Measurements from ENCODE around the gene ATN1. TPM values are rescaled to one million over a fixed set of nuclear protein-coding genes. Genes with fewer than 3 reads are reported as not detected.

Gene ATN1
- total RNA-seq, 1 donor from 2014 or later, result 205 TPM

GRCh38 chr12:6987956-6988553 lies 60.3 kb downstream of the ATN1 start:
- Mint-ChIP-seq H3K4me1 (no peaks in the 10 kb centered on the region), H3K4me3 (no peak overlapping the region), H3K36me3 (peaks cover 15% of the 10 kb centered on the region), H3K27me3 (ENCODE audit: low read depth) (no peaks in the 10 kb centered on the region), H3K27ac (peak overlapping the region; percentile 59), H3K9me3 (no peaks in the 10 kb centered on the region)
- no peak for DNase-seq (ENCODE audit: low spot score in 2 of 2, unreplicated experiment in 2 of 2)
- no peak for TF ChIP-seq CTCF (IDR thresholded peaks at IDR 0.05; ENCODE audit: unreplicated experiment)

Small RNAs within 50 kb of the gene (microRNA-seq; reads per million reads assigned to microRNA genes)
- gene MIR141 (1,179 reads per million, percentile 81 among the genes with 10 or more reads in this experiment), gene MIR200C (15,390 reads per million, percentile 97 among the genes with 10 or more reads in this experiment)

Other genes starting within 250 kb of the ATN1 start
- 94.9 to 101 TPM (median 96.3 TPM) in 3 replicates for gene ZNF384, start 238.6 kb upstream of the ATN1 start, total RNA-seq
- 3.7 to 6.0 TPM (median 3.9 TPM) in 3 replicates for gene PIANP, start 227.1 kb upstream of the ATN1 start, total RNA-seq
- 34.1 to 37.6 TPM (median 34.8 TPM) in 3 replicates for gene COPS7A, start 203.9 kb upstream of the ATN1 start, total RNA-seq
- 195 to 203 TPM (median 202 TPM) in 3 replicates for gene MLF2, start 174.8 kb upstream of the ATN1 start, total RNA-seq
- 320 to 338 TPM (median 323 TPM) in 3 replicates for gene PTMS, start 161.6 kb upstream of the ATN1 start, total RNA-seq
- gene LAG3, start 155.4 kb upstream of the ATN1 start, total RNA-seq, result 2.7 to 3.8 TPM (median 3.5 TPM) in 3 replicates
- 2.9 to 3.9 TPM (median 3.8 TPM) in 3 replicates for gene CD4, start 138.4 kb upstream of the ATN1 start, total RNA-seq
- 10.8 to 11.5 TPM (median 11.0 TPM) in 3 replicates for gene GPR162, start 106.1 kb upstream of the ATN1 start, total RNA-seq
- gene P3H3, start 99.6 kb upstream of the ATN1 start, total RNA-seq, result 80.7 to 86.2 TPM (median 83.8 TPM) in 3 replicates
- 22.9 to 24.3 TPM (median 23.0 TPM) in 3 replicates for gene GNB3, start 87.0 kb upstream of the ATN1 start, total RNA-seq
- gene CDCA3, start 76.7 kb upstream of the ATN1 start, total RNA-seq, result 11.9 to 18.6 TPM (median 14.3 TPM) in 3 replicates
- 119 to 126 TPM (median 122 TPM) in 3 replicates for gene USP5, start 75.8 kb upstream of the ATN1 start, total RNA-seq
- gene TPI1, start 60.4 kb upstream of the ATN1 start, total RNA-seq, result 473 to 488 TPM (median 484 TPM) in 3 replicates
- gene SPSB2, start 54.7 kb upstream of the ATN1 start, total RNA-seq, result 2.4 to 4.1 TPM (median 2.9 TPM) in 3 replicates
- 11.6 to 14.4 TPM (median 13.4 TPM) in 3 replicates for gene LRRC23, start 23.1 kb upstream of the ATN1 start, total RNA-seq
- 30.2 to 30.7 TPM (median 30.2 TPM) in 3 replicates for gene ENO2, start 13.4 kb upstream of the ATN1 start, total RNA-seq
- not detected in 3 replicates for gene RNU7-1, start 15.9 kb downstream of the ATN1 start, total RNA-seq
- gene C12orf57, start 16.1 kb downstream of the ATN1 start, total RNA-seq, result 203 to 215 TPM (median 204 TPM) in 3 replicates
- 21.6 to 26.2 TPM (median 23.6 TPM) in 3 replicates for gene PTPN6, start 23.4 kb downstream of the ATN1 start, total RNA-seq
- 221 to 229 TPM (median 224 TPM) in 3 replicates for gene PHB2, start 42.7 kb downstream of the ATN1 start, total RNA-seq
- gene EMG1, start 43.0 kb downstream of the ATN1 start, total RNA-seq, result 31.6 to 37.7 TPM (median 33.5 TPM) in 3 replicates
- 44.6 to 45.9 TPM (median 45.1 TPM) in 3 replicates for gene LPCAT3, start 90.5 kb downstream of the ATN1 start, total RNA-seq
- gene C1S, start 132.8 kb downstream of the ATN1 start, total RNA-seq, result 46.1 to 47.3 TPM (median 46.7 TPM) in 3 replicates
- 41.5 to 45.9 TPM (median 45.1 TPM) in 3 replicates for gene C1R, start 164.5 kb downstream of the ATN1 start, total RNA-seq
- 50.6 to 59.2 TPM (median 58.5 TPM) in 3 replicates for gene C1RL, start 181.3 kb downstream of the ATN1 start, total RNA-seq
- gene RBP5, start 200.9 kb downstream of the ATN1 start, total RNA-seq, result 2.1 to 2.5 TPM (median 2.3 TPM) in 3 replicates
- 79.1 to 81.3 TPM (median 81.1 TPM) in 3 replicates for gene CLSTN3, start 202.4 kb downstream of the ATN1 start, total RNA-seq